Suprapubic skin (tissue), 4 donors: Measurements from ENCODE around the gene SMS. TPM values are rescaled to one million over a fixed set of nuclear protein-coding genes. Genes with fewer than 3 reads are reported as not detected.

Experiments
- DNase-seq, 2 donors: peaks; one replicate each; pipeline ENCODE4 v3.0.0-alpha.2; 2019; ENCODE audit warnings: low spot score in 2 of 2
- H3K27ac ChIP-seq: fragments of 200-600 bp; sonication (generic); one replicate; pipeline ENCODE4 v1.5.1; 2019
- H3K27me3 ChIP-seq: fragments of 200-600 bp; sonication (generic); one replicate; pipeline ENCODE4 v1.5.1; 2019
- H3K36me3 ChIP-seq: fragments of 200-600 bp; sonication (generic); one replicate; pipeline ENCODE4 v1.5.1; 2019
- H3K4me1 ChIP-seq: fragments of 200-600 bp; sonication (generic); one replicate; pipeline ENCODE4 v1.5.1; 2019
- H3K4me3 ChIP-seq: fragments of 200-600 bp; sonication (generic); one replicate; pipeline ENCODE4 v1.5.1; 2019; ENCODE audit warnings: mild to moderate bottlenecking
- H3K9me3 ChIP-seq: fragments of 200-600 bp; sonication (generic); one replicate; pipeline ENCODE4 v1.5.1; 2019
- CTCF ChIP-seq, 2 donors: fragments of 200-600 bp in 1 of 2; fragments of 450-650 bp in 1 of 2; sonication (generic) in 1 of 2; IDR thresholded peaks; one replicate each; pipeline ENCODE4 v1.5.1; 2016 to 2019; ENCODE audit warnings: antibody characterized with exemption in 2 of 2, mild to moderate bottlenecking in 1 of 2, moderate library complexity in 1 of 2
- EP300 ChIP-seq: sonication (generic); formaldehyde crosslinking; IDR thresholded peaks from one replicate; pipeline ENCODE4 v1.6.1; 2017; ENCODE audit warnings: antibody characterized with exemption
- POLR2A ChIP-seq, 2 donors: fragments of 450-650 bp; IDR thresholded peaks; one replicate each; pipeline ENCODE4 v1.6.1; 2017; ENCODE audit warnings: antibody characterized with exemption in 2 of 2, mild to moderate bottlenecking in 2 of 2, moderate library complexity in 2 of 2
- POLR2AphosphoS5 ChIP-seq, 3 donors: sonication (generic); formaldehyde crosslinking; IDR thresholded peaks; one replicate each; pipeline ENCODE4 v1.6.1; 2017; ENCODE audit warnings: antibody characterized with exemption in 3 of 3
- WGBS: methylation state at CpG from one replicate; pipeline ENCODE4 v1.1.5; 2018; 5-methylcytosine and 5-hydroxymethylcytosine counted together
- total RNA-seq, 4 donors: library from RNA; depleted of rRNA; stranded (reverse); fragments of >200 nt; gene quantifications; one replicate each; pipeline ENCODE4 v1.1.0, GENCODE V29; 2016

The SMS gene
- total RNA-seq, 4 donors from 2014 or later, result 19.0 to 27.3 (median 26.3) TPM

- Histone ChIP-seq H3K27me3 (no peaks in the 10 kb centered on the region), H3K27ac (no peak overlapping the region), H3K9me3 (no peaks in the 10 kb centered on the region), H3K36me3 (peaks cover 3% of the 10 kb centered on the region), H3K4me1 (peaks cover 5% of the 10 kb centered on the region), H3K4me3 (no peak overlapping the region)
- no peak for TF ChIP-seq POLR2AphosphoS5 (IDR thresholded peaks at IDR 0.05)
- TF ChIP-seq EP300, result no peak
- no peak for TF ChIP-seq CTCF (IDR thresholded peaks at IDR 0.05)
- TF ChIP-seq POLR2A (IDR thresholded peaks at IDR 0.05), result no peak
- WGBS, result 46% methylated on average over 6 of the region's 6 CpGs
- DNase-seq, result no peak
Measured at GRCh38 chrX:21975812-21976211, 35.3 kb downstream of the SMS start.

GRCh38 chrX:21978346-21978745, 37.8 kb downstream of the SMS start:
- Histone ChIP-seq H3K36me3 (peaks cover 3% of the 10 kb centered on the region), H3K9me3 (no peaks in the 10 kb centered on the region), H3K4me3 (no peak overlapping the region), H3K4me1 (peaks cover 4% of the 10 kb centered on the region), H3K27me3 (no peaks in the 10 kb centered on the region), H3K27ac (no peak overlapping the region)
- DNase-seq, result no peak
- WGBS, result 86% methylated on average over 5 of the region's 5 CpGs
- no peak for TF ChIP-seq POLR2A (IDR thresholded peaks at IDR 0.05)

- no peak for DNase-seq
- WGBS, result 85% methylated on average over 6 of the region's 6 CpGs
- Histone ChIP-seq H3K27me3 (no peaks in the 10 kb centered on the region), H3K4me3 (no peak overlapping the region), H3K36me3 (peaks cover 5% of the 10 kb centered on the region), H3K9me3 (no peaks in the 10 kb centered on the region), H3K4me1 (no peaks in the 10 kb centered on the region), H3K27ac (no peak overlapping the region)
- TF ChIP-seq EP300 (no peak), CTCF (IDR thresholded peaks at IDR 0.05) (no peak), POLR2AphosphoS5 (IDR thresholded peaks at IDR 0.05) (no peak), POLR2A (IDR thresholded peaks at IDR 0.05) (no peak)
Measured at GRCh38 chrX:21982311-21982710, 41.8 kb downstream of the SMS start.

GRCh38 chrX:21985332-21985777, 44.8 kb downstream of the SMS start:
- peak in 1 of 2 donors; percentile 68 for DNase-seq
- no peak overlapping the region for H3K27ac ChIP-seq
- no peaks in the 10 kb centered on the region for H3K27me3 ChIP-seq
- no peaks in the 10 kb centered on the region for H3K4me1 ChIP-seq
- no peak for TF ChIP-seq POLR2A (IDR thresholded peaks at IDR 0.05)
- no peak for TF ChIP-seq EP300
- no peak for TF ChIP-seq POLR2AphosphoS5 (IDR thresholded peaks at IDR 0.05)
- peak; percentile 77 to 93 for TF ChIP-seq CTCF (IDR thresholded peaks at IDR 0.05)
- no peaks in the 10 kb centered on the region for H3K9me3 ChIP-seq
- H3K36me3 ChIP-seq, result peaks cover 6% of the 10 kb centered on the region
- WGBS, result 5% methylated on average over 3 of the region's 3 CpGs
- H3K4me3 ChIP-seq, result no peak overlapping the region

- no peak for DNase-seq
- H3K4me1 ChIP-seq, result no peaks in the 10 kb centered on the region
- H3K27me3 ChIP-seq, result no peaks in the 10 kb centered on the region
Measured at GRCh38 chrX:21986596-21986995, 46.1 kb downstream of the SMS start.

More at GRCh38 chrX:21986596-21986995, 46.1 kb downstream of the SMS start:
- Histone ChIP-seq H3K4me3 (no peak overlapping the region), H3K36me3 (peaks cover 6% of the 10 kb centered on the region), H3K9me3 (no peaks in the 10 kb centered on the region), H3K27ac (no peak overlapping the region)
- WGBS, result 40% methylated on average over 1 of the region's 1 CpG
- TF ChIP-seq EP300, result no peak
- TF ChIP-seq CTCF (IDR thresholded peaks at IDR 0.05), result no peak
- no peak for TF ChIP-seq POLR2A (IDR thresholded peaks at IDR 0.05)
- no peak for TF ChIP-seq POLR2AphosphoS5 (IDR thresholded peaks at IDR 0.05)
